Pancreas (tissue), 10 donors: ENCODE results near the gene PCDH18. TPM values are rescaled to one million over a fixed set of nuclear protein-coding genes. Genes with fewer than 3 reads are reported as not detected.
"Not testable (repeated sequence)": the region's sequence is repeated elsewhere in the genome, so short reads cannot be mapped to it uniquely, and the experiment has no call there.

Experiments
- ATAC-seq, 4 donors: fragments of 200-7000 bp; cut with Tn5 transposase; one replicate each; pipeline versions ENCODE4 v1.8.0 to v1.9.1; 2020; ENCODE audit warnings: mild to moderate bottlenecking in 4 of 4, moderate library complexity in 4 of 4
- DNase-seq, 6 donors: peaks; one replicate each; pipeline ENCODE4 v3.0.0-alpha.2; 2020
- FAIRE-seq: peaks from 2 replicates; lab custom pipeline; 2012; peaks lifted over from hg19 to GRCh38; lab: Jason Lieb, UNC
- H3K27ac ChIP-seq, 4 donors: fragments of 200-600 bp; sonication (generic); 1 replicate in 3 of 4; 2 replicates in 1 of 4; pipeline versions ENCODE4 v1.5.0 to v1.8.0; 2020
- H3K27me3 ChIP-seq, 4 donors: fragments of 200-600 bp; one replicate each; pipeline ENCODE4 v1.8.0; 2021
- H3K36me3 ChIP-seq, 3 donors: fragments of 200-600 bp; sonication (generic) in 1 of 3; one replicate each; pipeline versions ENCODE4 v1.5.0 to v1.8.0; 2020 to 2021
- H3K4me1 ChIP-seq, 3 donors: fragments of 200-600 bp; one replicate each; pipeline ENCODE4 v1.8.0; 2021
- H3K4me3 ChIP-seq, 4 donors: fragments of 200-600 bp; sonication (generic) in 2 of 4; one replicate each; pipeline versions ENCODE4 v1.5.0 to v1.8.0; 2020 to 2021
- H3K9me3 ChIP-seq, 4 donors: fragments of 200-600 bp; one replicate each; pipeline ENCODE4 v1.8.0; 2021
- CTCF ChIP-seq, 4 donors: fragments of 200-600 bp; sonication (generic) in 3 of 4; IDR thresholded peaks; one replicate each; pipeline versions ENCODE4 v1.5.0 to v1.8.0; 2021; ENCODE audit warnings: antibody characterized with exemption in 4 of 4
- WGBS, 2 donors: extraction: QIAGEN DNeasy Blood & Tissue Kit; methylation state at CpG; one replicate each; pipeline ENCODE4 v1.1.7; 2013; 5-methylcytosine and 5-hydroxymethylcytosine counted together
- intact Hi-C, 3 donors: fragments of 100-400 bp; cut with DNase I; formaldehyde crosslinking; loops; one replicate each; pipeline versions ENCODE4 v1.11.1 to v1.14.2; 2022
- polyA plus RNA-seq, 2 donors: library from polyadenylated mRNA; stranded (reverse); fragments of 200-250 nt; gene quantifications; one replicate each; pipeline ENCODE4 v1.2.3, GENCODE V29; 2013
- total RNA-seq, 6 donors: library from RNA; stranded (reverse); fragmentation: NEBNext Ultra II Directional in 4 of 6; extraction: Animal tissue kit (Norgen Biotek cat#: 25700) in 4 of 6; gene quantifications; one replicate each; pipeline versions ENCODE4 v1.2.1 to v1.2.4, GENCODE V29; 2021 to 2023
- donor health status: healthy with polysubstance abuse.
- donor health status: DM: no; HTN: no; CAD: no; lungs with moderate emphysema.
- donor health status: DM: no; HTN: no; CAD: no.
- donor health status: control.
- donor health status: control.
- donor health status: Bipolar disorder and iron deficiency.
- donor health status: DM: yes; HTN: yes; CAD: no.
- donor health status: DM: no; HTN: no; CAD: no.
- donor health status: DM: no; HTN: no; CAD: no.
- donor health status: DM: yes; HTN: yes; CAD: no.

Gene PCDH18
- total and polyA plus RNA-seq, 8 donors: 0.53 to 4.8 (median 1.1) TPM

DNA sequence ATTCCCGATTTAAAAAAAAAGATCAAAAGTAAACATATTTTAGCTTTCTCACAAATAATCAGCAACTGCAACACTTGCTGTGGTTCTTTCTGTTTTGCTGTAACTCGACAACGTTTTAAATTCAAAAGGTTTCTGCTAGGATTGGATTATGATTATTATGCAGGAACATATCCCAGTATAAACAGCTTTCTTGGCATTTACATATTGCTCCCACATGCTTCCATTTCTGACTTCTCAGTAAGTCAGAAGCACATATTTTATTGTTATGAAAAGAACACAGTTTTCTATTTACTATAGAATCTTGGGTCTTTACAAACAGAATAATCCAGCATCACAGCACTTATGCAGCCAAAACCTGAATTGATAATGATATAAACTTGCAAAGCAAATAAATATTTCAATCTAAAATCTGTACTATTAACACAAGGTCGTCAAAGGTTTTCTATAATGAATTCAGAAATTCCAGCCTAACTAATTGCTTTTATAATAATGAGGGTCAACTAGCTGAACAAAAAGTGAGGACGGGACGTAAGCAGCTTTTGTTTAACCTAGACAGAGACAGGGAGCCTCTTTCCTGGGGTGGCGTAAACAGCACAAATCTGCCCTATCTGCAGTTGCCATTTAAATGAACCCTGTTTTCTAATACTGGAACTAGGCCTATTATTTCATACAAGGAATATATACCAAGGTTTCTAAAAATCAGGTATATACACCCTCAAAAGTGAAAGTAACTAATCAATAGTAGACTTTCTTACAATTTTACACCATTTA lies 9.8 kb upstream of the PCDH18 start:
- no peak for TF ChIP-seq CTCF (IDR thresholded peaks at IDR 0.05)
- H3K27ac ChIP-seq: no peak overlapping the region
- no peak overlapping the region for H3K4me3 ChIP-seq
- intact Hi-C loops: no loop called here
- no peaks in the 10 kb centered on the region for H3K9me3 ChIP-seq
- 46 to 57% methylated on average over 7 of the region's 7 CpGs for WGBS, 2 donors
- no peaks in the 10 kb centered on the region for H3K4me1 ChIP-seq
- no peaks in the 10 kb centered on the region for H3K36me3 ChIP-seq
- DNase-seq: no peak
- ATAC-seq: no peak
- no peak for FAIRE-seq
- peaks cover 0 to 4% (median 0%) of the 10 kb centered on the region in 4 donors for H3K27me3 ChIP-seq

DNA sequence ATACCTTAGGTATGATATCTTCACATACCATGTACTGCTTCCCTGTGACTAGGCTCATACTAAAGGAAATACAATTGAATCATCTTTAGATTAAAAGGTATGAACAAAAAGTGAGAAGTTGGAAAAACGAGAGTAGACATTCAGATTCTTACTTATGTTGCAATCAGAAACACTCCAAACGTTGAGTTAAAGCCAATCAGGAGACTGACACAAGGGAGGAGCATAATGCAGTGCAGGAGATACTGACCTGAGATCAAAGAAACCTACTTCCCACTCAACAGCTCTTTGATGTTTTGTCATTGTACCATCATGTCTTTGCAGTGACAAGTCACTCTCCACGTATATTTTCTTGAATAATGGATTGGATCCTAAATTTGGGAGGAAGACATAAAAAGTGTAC lies 8.9 kb upstream of the PCDH18 start:
- no peak overlapping the region for H3K27ac ChIP-seq
- WGBS, 2 donors: 22 to 26% methylated on average over 3 of the region's 3 CpGs

DNA sequence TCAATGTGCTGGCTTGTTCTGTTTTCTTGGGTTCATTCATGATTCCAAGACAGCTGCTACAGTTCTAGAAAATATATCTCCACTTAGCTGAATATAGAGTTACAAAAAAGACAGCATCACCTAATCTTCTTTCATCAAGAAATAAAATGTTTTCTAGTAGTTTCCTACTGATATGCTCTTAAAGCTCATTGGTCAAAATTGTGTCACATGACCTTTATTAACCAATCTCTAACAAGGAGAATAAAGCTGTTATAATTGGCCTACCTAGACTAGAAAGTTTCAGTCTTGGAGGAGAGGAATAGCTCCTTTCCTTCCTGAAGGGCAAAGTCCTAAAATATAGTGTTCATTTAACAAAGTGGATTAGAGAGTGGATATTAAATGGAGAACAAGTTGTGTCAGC lies 8.1 kb upstream of the PCDH18 start:
- ATAC-seq (no peak), FAIRE-seq (no peak), DNase-seq (no peak)
- intact Hi-C loops: no loop called here
- H3K27me3 ChIP-seq: peaks cover 0 to 4% (median 0%) of the 10 kb centered on the region in 4 donors
- H3K4me3 ChIP-seq: no peak overlapping the region
- no peaks in the 10 kb centered on the region for H3K36me3 ChIP-seq
- no peak overlapping the region for H3K27ac ChIP-seq
- no peak for TF ChIP-seq CTCF (IDR thresholded peaks at IDR 0.05)
- no peaks in the 10 kb centered on the region for H3K9me3 ChIP-seq
- no peaks in the 10 kb centered on the region for H3K4me1 ChIP-seq

More for the DNA sequence above, 8.9 kb upstream of the PCDH18 start:
- no peak overlapping the region for H3K4me3 ChIP-seq
- no peaks in the 10 kb centered on the region for H3K4me1 ChIP-seq
- peaks cover 0 to 4% (median 0%) of the 10 kb centered on the region in 4 donors for H3K27me3 ChIP-seq
- ATAC-seq (no peak), FAIRE-seq (no peak), DNase-seq (no peak)
- intact Hi-C loops: no loop called here
- no peaks in the 10 kb centered on the region for H3K9me3 ChIP-seq
- TF ChIP-seq CTCF (IDR thresholded peaks at IDR 0.05): no peak
- H3K36me3 ChIP-seq: no peaks in the 10 kb centered on the region

DNA sequence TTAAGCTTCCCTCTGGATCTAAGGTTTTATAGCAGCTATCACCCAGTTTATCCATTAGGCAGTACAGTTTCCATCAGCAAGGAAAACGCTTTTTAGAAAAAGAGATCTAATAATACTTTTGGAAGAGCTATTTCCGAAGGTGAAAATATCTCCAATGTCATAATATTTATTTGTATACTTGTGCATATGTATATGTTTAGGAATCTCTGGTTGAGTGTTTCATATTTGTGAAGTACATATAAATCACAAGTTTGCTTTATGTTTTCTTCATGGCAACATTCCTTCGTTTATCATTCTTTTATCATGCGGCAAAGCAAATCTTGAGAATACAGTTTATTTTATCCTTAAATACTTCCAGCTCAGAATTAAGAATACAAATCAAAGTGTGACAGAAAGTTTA lies 6.2 kb upstream of the PCDH18 start:
- FAIRE-seq: no peak
- peaks cover 0 to 8% (median 2%) of the 10 kb centered on the region in 4 donors for H3K27me3 ChIP-seq
- intact Hi-C loops: no loop called here
- H3K27ac ChIP-seq: no peak overlapping the region
- no peaks in the 10 kb centered on the region for H3K9me3 ChIP-seq
- DNase-seq: no peak
- ATAC-seq: no peak
- H3K4me1 ChIP-seq: no peaks in the 10 kb centered on the region
- H3K36me3 ChIP-seq: no peaks in the 10 kb centered on the region
- no peak overlapping the region for H3K4me3 ChIP-seq
- 61 to 78% methylated on average over 4 of the region's 4 CpGs for WGBS, 2 donors
- no peak for TF ChIP-seq CTCF (IDR thresholded peaks at IDR 0.05)

DNA sequence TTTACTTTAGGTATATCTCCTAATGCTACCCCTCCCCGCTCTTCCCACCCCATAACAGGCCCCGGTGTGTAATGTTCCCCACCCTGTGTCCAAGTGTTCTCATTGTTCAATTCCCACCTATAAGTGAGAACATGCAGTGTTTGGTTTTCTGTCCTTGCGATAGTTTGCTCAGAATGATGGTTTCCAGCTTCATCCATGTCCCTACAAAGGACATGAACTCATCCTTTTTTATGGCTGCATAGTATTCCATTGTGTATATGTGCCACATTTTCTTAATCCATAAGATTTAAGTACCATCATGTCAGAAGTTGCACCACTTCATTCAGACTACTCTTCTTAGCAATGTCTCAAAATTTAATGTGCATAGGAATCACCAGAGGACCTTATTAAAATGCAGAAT lies 5.5 kb upstream of the PCDH18 start:
- WGBS, 2 donors: 83% methylated on average over 2 of the region's 3 CpGs
- H3K27ac ChIP-seq, H3K36me3 ChIP-seq, intact Hi-C loops, H3K4me1 ChIP-seq, DNase-seq, H3K9me3 ChIP-seq, H3K27me3 ChIP-seq, H3K4me3 ChIP-seq, ATAC-seq, FAIRE-seq: not testable (repeated sequence)
